ENCODE measurements around the gene TPK1. TPM values are rescaled to one million over a fixed set of nuclear protein-coding genes. Genes with fewer than 3 reads are reported as not detected.

TPK1 gene
- total RNA-seq, 1 donor from 2014 or later, result 7.6 TPM

- H3K9me3 ChIP-seq, result no peaks in the 10 kb centered on the region
- H3K36me3 ChIP-seq, result no peaks in the 10 kb centered on the region
- no peak for TF ChIP-seq CTCF (IDR thresholded peaks at IDR 0.05)
- no peak overlapping the region for H3K27ac ChIP-seq
- no peaks in the 10 kb centered on the region for H3K4me1 ChIP-seq
- no peak for DNase-seq
- H3K27me3 ChIP-seq, result no peaks in the 10 kb centered on the region
- ATAC-seq, result no peak
- no peak overlapping the region for H3K4me3 ChIP-seq
- intact Hi-C loops (cut with DNase I), result no loop called here
Observed at GRCh38 chr7:144763291-144763690, 72.6 kb downstream of the TPK1 start.

- Histone ChIP-seq H3K27me3 (no peaks in the 10 kb centered on the region), H3K4me3 (no peak overlapping the region), H3K27ac (no peak overlapping the region), H3K9me3 (no peaks in the 10 kb centered on the region), H3K36me3 (no peaks in the 10 kb centered on the region), H3K4me1 (no peaks in the 10 kb centered on the region)
- TF ChIP-seq CTCF (IDR thresholded peaks at IDR 0.05), result no peak
- ATAC-seq, result no peak
- DNase-seq, result no peak
- intact Hi-C loops (cut with DNase I), result no loop called here
Observed at GRCh38 chr7:144762853-144763252, 73.0 kb downstream of the TPK1 start.

- Histone ChIP-seq H3K9me3 (no peaks in the 10 kb centered on the region), H3K36me3 (no peaks in the 10 kb centered on the region), H3K27ac (no peak overlapping the region), H3K27me3 (no peaks in the 10 kb centered on the region), H3K4me3 (no peak overlapping the region), H3K4me1 (no peaks in the 10 kb centered on the region)
- intact Hi-C loops (cut with DNase I), result no loop called here
- ATAC-seq (no peak), DNase-seq (no peak)
- TF ChIP-seq CTCF (IDR thresholded peaks at IDR 0.05), result no peak
Observed at GRCh38 chr7:144761493-144761892, 74.4 kb downstream of the TPK1 start.

GRCh38 chr7:144759653-144760052 lies 76.2 kb downstream of the TPK1 start:
- Histone ChIP-seq H3K4me1 (no peaks in the 10 kb centered on the region), H3K27ac (no peak overlapping the region), H3K36me3 (no peaks in the 10 kb centered on the region), H3K9me3 (no peaks in the 10 kb centered on the region), H3K4me3 (no peak overlapping the region), H3K27me3 (no peaks in the 10 kb centered on the region)
- intact Hi-C loops (cut with DNase I), result no loop called here
- ATAC-seq (no peak), DNase-seq (no peak)
- TF ChIP-seq CTCF (IDR thresholded peaks at IDR 0.05), result no peak

GRCh38 chr7:144747936-144748335 lies 87.9 kb downstream of the TPK1 start:
- H3K9me3 ChIP-seq, result no peaks in the 10 kb centered on the region
- no peaks in the 10 kb centered on the region for H3K36me3 ChIP-seq
- no peaks in the 10 kb centered on the region for H3K27me3 ChIP-seq
- intact Hi-C loops (cut with DNase I), result no loop called here
- no peak overlapping the region for H3K27ac ChIP-seq
- no peak overlapping the region for H3K4me3 ChIP-seq
- ATAC-seq (no peak), DNase-seq (no peak)
- no peaks in the 10 kb centered on the region for H3K4me1 ChIP-seq
- TF ChIP-seq CTCF (IDR thresholded peaks at IDR 0.05), result no peak

- intact Hi-C loops (cut with DNase I), result no loop called here
- no peaks in the 10 kb centered on the region for H3K36me3 ChIP-seq
- H3K27ac ChIP-seq, result no peak overlapping the region
- DNase-seq (no peak), ATAC-seq (peak; percentile 68)
- H3K4me3 ChIP-seq, result no peak overlapping the region
- H3K9me3 ChIP-seq, result no peaks in the 10 kb centered on the region
- no peaks in the 10 kb centered on the region for H3K4me1 ChIP-seq
- peak; percentile 73 for TF ChIP-seq CTCF (IDR thresholded peaks at IDR 0.05)
- no peaks in the 10 kb centered on the region for H3K27me3 ChIP-seq
Observed at GRCh38 chr7:144738708-144739314, 97.0 kb downstream of the TPK1 start.

Data from upper lobe of right lung (tissue), 1 donor.